Fibroblast of peridontal ligament (primary cell): ENCODE data around the gene ACAD10.
"Not testable (repeated sequence)": the region's sequence is repeated elsewhere in the genome, so short reads cannot be mapped to it uniquely, and the experiment has no call there.

Experiments used
- DNase-seq: peaks from one replicate; pipeline ENCODE4 v3.0.0-alpha.2; 2010; ENCODE audit errors: extremely low read depth

The ACAD10 gene

DNA sequence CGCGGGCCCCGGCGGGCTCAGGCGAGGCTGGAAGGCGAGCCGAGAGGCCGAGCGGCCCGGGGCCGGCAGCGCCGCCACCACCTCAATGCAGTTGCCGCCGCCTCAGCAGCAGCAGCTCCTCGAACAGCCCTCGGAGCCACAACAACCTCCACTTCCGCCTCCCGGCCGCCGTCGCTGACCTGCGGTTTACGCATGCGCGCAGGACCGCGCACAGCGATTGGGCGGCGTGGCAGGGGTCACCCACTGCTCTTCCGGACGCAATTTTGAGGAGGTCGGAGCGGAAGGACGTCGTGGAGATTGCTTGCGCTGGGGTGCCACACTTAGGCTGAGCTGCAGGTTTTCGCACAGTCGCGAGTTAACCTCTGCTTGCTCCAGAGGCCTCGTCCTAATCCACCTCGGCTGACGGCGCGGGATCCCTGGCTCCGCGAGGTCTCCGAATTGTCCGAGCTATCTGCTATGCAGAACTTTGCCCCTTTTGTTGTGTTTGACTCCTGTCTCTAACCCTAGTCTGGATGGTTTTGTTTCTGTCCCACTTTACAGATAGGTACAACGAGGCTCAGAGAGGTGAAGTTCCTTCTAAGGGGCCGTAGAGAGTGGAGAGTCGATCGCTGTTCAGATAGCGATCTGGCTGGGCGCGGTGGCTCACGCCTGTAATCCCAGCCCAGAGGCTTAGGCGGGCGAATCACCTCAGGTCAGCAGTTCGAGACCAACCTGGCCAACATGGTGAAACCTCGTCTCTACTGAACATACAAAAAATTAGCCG is at the start of gene ACAD10, which contains the start of gene BRAP:
ACAD10 (plus strand) TSS at position 243 of the 763 bp plus-strand sequence. CDS start 6,657 bp downstream, outside the sequence.
BRAP (minus strand) TSS at position 146 of the 763 bp plus-strand sequence. CDS start 164 bp downstream, outside the sequence.
- peak; percentile 91 for DNase-seq

- DNase-seq = peak; percentile 94
These were observed 49.5 kb upstream of the ACAD10 start for GRCh38 chr12:111636209-111636945.

DNA sequence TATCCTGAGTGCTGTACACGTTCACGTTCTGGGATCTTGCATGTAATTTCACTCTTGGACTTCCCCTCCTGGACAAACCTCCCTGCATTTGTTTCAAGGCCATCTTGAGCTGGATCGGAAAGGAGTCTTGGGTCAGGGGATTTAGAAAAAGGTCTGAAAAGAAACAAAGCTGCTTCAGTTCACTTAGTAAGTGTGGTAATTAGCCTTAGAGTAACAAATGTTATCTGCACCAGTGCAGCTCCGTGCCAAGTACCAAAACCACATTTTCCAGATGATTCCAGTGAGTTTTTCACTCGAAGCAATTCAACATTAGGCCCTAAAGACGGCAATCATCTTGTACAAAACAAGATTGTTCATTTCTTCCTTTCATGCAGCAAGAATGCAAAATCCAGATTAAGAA is 47.3 kb upstream of the ACAD10 start:
- DNase-seq = peak; percentile 63

- no peak for DNase-seq
These were observed 45.3 kb upstream of the ACAD10 start for GRCh38 chr12:111640506-111640905.

DNA sequence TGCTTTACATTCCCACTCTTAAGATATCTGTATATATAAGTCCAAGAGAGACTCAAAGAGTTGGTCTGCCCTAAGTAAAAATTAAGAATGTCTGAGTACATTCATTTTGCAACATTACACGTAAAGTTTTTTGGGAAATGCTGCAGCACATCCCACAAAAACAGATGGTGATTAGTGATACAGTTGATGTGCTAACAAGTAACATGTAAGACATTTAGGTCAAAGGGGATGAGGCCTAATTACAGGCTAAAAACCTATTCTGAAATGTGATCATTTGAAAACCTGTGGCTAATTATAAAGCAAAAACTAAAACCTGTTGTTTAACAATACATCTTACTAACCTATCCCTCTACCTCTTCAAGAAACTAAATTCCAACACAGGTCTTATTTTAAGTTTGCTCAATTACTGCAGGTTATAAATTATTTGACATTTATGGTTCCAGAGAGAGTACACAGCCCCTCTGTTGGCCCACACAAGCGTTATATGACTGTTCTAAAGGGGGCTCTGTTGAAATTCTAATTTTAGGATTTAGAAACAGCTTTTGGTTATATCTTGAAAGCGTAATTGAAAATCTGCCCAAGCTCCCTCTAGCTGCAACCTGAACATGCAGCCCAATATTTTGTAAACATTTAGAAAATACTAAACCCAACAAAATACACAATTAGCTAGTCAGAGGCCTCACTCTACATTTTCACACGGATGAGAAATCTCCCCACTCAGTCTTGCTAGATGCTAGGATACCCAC is 43.0 kb upstream of the ACAD10 start:
- peak; percentile 40 for DNase-seq

GRCh38 chr12:111643427-111643826 is 42.4 kb upstream of the ACAD10 start:
- peak; percentile 90 for DNase-seq

DNA sequence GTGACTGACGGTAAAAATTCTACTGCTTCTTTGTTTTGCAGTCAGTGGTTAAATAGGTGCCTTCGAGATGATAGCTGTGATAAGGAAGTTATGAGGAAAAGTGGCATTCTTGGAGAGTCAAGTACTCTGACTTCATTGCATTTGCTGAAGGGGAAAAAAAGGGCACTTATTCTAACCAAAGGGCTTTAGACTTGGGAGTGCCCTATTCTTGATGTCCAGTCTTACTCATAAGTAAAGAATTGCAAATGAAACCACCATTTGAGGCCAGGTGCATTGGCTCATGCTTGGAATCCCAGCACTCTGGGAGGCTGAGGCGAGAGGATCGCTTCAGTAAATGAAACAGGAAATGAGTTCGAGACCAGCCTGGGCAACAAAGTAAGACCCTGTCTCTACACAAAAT is 40.4 kb upstream of the ACAD10 start:
- DNase-seq = no peak

DNA sequence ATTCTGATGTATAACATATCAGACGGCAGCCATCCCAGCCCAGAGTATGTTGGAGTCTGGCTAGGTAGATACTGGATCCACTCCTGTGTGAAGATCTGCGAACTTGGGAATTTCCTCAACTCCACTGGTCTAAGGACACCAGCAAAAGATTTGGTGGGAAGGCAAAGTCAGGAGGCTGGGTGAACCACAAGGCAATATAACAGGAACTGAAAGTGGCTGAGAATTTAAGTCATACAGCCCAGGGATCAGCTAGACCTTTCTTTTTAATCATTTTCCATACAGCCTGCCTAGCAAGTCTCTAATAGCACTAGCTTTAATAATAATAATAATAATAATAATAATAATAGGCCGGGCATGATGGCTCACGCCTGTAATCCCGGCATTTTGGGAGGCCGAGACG is 34.9 kb upstream of the ACAD10 start:
- DNase-seq = no peak

- DNase-seq = not testable (repeated sequence)
These were observed 33.3 kb upstream of the ACAD10 start for GRCh38 chr12:111652530-111652929.

DNA sequence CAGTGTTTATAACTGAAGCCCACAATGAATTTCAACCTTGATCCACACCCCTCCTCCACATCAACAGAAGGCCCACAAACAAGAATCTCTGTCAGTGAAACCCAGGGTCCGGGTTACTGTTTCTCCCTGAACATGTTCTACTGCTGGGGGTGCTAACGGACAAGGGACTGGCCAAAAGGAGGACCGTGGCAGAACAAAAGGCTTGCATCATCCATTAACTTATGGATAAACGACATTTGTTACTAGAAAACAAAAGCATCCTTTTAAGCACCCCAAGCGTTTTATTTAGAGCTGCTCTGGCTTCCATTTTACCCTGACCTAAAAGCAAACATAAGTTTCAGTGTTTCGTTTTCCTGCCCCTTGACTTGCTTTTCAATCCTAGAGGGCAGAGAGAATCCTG is 32.3 kb upstream of the ACAD10 start:
- no peak for DNase-seq

GRCh38 chr12:111655356-111655755 is 30.5 kb upstream of the ACAD10 start:
- no peak for DNase-seq

DNA sequence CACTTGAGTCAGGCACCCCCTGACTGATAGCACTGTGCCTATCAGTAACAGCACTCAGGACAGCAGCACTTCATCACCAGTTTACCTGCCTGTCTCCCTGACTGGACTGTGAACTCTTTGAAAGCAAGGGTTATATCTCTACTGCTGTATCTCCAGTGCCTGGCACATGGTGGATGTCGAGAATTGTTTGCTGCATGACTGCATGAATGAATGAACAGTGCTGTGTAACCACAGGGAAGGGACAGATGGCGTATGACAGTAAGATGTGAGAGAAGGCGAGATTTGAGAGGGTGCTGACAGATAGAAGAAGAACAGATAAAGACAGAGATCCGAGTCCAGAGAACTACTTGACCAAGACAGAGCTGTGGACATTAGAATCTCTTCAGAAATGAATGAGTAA is 29.8 kb upstream of the ACAD10 start:
- DNase-seq = no peak

DNA sequence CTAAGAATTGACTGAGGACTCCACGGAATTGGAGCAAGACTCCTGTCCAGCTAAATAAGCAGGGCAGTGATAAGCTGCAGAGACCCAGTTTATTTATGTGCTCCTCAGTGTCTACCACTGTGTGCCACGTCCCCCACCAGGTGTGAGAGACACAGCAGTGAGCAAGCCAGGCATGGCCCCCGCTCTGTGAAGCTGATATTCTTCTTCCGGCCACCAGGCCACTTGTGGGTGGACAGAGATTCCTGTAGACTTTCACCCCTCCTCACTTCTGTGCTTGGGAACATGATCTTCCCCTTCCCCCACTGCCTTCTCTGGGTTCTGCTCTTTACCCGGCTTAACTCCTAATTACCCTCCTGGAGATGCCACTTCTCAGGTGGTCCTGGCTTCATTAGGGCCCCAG is 21.4 kb upstream of the ACAD10 start:
- no peak for DNase-seq

DNA sequence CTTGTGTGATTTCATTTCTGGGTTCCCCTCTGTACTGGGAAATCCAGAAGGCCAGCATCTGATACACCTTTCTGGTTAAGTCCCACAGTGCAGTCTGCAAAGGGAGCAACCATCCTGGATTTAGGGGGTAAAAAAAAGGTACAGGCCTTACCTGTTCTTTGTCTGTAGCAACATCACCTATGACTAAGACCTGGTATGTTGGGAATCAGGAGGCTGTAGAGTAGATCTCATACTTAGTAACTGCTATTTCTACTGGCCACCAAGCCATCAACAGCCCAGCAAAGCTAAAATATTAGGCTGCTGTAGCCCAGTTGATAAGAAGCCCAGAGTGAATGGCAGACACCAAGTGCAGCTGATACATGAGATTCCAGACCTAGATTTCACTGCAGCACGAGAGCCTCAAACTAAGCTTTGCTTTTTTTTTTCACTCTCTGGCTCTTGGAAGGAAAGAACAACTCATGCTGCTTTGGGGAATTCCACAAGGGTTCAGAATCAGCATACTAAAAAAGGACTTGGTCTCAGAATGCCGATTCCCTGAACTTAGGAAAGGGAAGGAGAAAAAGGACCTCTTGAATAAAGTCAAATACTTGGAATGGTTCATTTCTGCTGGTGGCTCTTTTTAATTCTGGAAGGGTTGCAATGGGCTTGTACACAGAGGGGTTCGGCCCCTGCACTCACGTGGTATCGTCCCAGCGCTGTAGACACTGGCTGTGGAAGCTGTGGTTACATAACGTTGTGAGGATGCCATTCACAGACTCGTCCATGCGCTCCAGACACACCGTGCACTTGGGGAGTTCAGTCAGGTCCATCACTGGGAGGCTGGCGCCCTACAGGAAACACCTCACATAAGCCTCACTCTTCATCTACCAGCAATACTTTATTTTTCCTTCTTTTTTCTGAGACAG is 20.6 kb upstream of the ACAD10 start:
- no peak for DNase-seq

DNA sequence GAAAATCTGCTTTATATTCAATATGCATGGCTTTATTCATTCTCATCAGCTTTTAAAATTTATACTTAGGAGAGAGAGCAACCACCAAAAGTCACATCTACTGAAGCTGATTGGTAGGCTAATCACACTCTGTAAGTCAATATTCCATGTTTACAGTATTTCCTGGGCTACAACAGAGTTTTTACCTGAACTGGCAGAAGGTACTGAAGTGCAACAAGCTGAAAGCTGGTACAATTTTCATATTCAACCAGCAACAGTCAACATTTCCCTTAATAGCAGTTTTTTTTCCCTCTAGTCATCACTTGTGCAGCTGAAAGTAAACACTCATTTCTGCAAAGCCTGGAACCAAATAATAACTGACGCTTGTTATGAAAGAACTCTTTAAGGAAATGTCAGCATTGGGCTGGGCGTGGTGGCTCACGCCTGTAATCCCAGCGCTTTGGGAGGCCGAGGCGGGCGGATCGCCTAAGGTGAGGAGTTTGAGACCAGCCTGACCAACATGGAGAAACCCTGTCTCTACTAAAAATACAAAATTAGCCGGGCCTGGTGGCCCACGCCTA is 13.0 kb upstream of the ACAD10 start:
- no peak for DNase-seq

DNA sequence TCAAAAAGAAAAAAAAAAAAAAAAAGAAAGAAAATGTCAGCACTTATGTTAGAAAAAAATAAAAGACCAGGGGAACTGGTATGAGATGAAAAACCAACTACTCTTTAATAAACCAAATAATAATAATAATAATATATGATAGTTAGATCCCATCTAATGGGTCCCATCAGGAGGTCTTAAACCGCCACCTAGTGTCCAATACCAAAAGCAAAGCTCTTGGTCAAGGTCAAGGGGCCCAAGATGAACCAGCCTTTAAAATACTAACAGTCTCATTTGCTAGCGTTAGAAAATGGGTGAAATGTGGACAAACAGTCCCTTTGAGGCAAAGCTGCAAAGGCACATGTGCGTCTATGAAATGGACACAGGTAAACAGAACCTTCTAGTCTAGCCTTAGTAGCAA is 12.3 kb upstream of the ACAD10 start:
- peak; percentile 45 for DNase-seq

DNA sequence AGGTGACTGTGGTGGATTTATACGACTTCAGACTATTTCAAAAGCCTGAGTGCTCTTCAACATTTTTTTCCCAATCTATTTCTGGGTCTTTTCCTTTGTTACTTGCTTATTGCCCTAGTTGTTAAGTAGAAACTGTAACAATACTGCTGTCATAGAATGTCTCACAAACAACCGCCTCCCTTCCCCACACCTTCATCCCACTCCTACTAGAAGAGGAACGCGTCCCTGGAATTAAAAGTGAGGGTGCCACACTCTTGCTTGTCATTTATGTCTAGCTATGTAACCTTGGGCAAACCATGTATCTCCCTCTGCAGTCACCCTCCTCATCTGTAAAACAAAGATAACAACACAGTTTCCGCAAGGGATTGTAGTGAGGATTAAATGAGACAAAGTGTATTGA is 8.7 kb upstream of the ACAD10 start:
- no peak for DNase-seq

- DNase-seq = not testable (repeated sequence)
These were observed 1.2 kb upstream of the ACAD10 start for GRCh38 chr12:111684485-111685198.

DNA sequence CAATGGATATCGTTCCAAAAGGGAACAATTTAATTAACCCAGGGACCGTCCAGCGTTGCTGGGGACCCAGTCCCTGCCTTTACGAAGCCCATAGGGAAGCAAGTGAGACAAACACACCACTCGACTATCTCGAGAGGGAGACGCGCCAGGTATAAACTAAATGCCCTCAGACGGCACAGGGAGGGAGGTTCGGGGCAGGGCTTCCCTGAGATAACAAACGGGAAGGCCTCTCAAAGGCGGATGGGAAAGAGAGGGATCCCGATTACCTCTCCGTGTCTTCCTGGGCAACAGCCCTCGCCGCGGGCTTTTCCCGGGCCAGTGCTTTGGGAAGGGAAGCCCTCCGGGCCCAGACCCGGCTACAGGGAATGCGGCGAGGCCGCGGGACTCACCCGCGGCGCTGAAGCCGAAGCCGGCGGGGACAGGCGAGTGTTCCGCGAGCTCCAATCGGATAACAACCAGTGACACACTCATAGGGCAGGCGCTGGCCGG is 487 bp upstream of the ACAD10 start:
- DNase-seq = peak; percentile 8

- DNase-seq = peak; percentile 15
These were observed 787 bp downstream of the ACAD10 start for GRCh38 chr12:111686574-111687105.
